Aorta (tissue), 5 donors: Measurements from ENCODE around the gene SNAPC2. TPM values are rescaled to one million over a fixed set of nuclear protein-coding genes. Genes with fewer than 3 reads are reported as not detected.
A peak's percentile ranks its signal among the peaks of the same experiment; 100 is the strongest.
"Not testable (repeated sequence)": the region's sequence is repeated elsewhere in the genome, so short reads cannot be mapped to it uniquely, and the experiment has no call there.

Experiments used
- ATAC-seq: fragments of 200-7000 bp; cut with Tn5 transposase; one replicate; pipeline ENCODE4 v1.9.1; 2022; ENCODE audit warnings: moderate library complexity; ENCODE audit not compliant: low FRiP score
- DNase-seq, 2 donors: peaks; one replicate each; pipeline ENCODE4 v3.0.0-alpha.2; 2020
- H3K27ac ChIP-seq, 2 donors: one replicate each; pipeline ENCODE4 v1.5.1; 2013; ENCODE audit warnings: low read length in 2 of 2, mild to moderate bottlenecking in 2 of 2, moderate library complexity in 2 of 2, control low read depth in 1 of 2, inconsistent platforms in 1 of 2, low read depth in 1 of 2
- H3K27me3 ChIP-seq, 2 donors: one replicate each; pipeline ENCODE4 v1.6.1; 2013; ENCODE audit warnings: control low read depth in 1 of 2, low read length in 1 of 2, mild to moderate bottlenecking in 1 of 2, moderate library complexity in 1 of 2; ENCODE audit not compliant: insufficient read depth in 2 of 2, control insufficient read depth in 1 of 2
- H3K36me3 ChIP-seq, 2 donors: one replicate each; pipeline ENCODE4 v1.6.1; 2013; ENCODE audit warnings: control low read depth in 1 of 2, low read length in 1 of 2, mild to moderate bottlenecking in 1 of 2; ENCODE audit not compliant: insufficient read depth in 2 of 2, control insufficient read depth in 1 of 2
- H3K4me1 ChIP-seq, 2 donors: one replicate each; pipeline ENCODE4 v1.6.1; 2013; ENCODE audit warnings: low read length in 2 of 2, control low read depth in 1 of 2, mild to moderate bottlenecking in 1 of 2, moderate library complexity in 1 of 2; ENCODE audit not compliant: insufficient read depth in 2 of 2, control insufficient read depth in 1 of 2
- H3K4me3 ChIP-seq, 2 donors: one replicate each; pipeline ENCODE4 v1.5.1; 2013; ENCODE audit warnings: low read length in 2 of 2, control low read depth in 1 of 2, mild to moderate bottlenecking in 1 of 2
- H3K9me3 ChIP-seq: one replicate; pipeline ENCODE4 v1.6.1; 2013; ENCODE audit warnings: mild to moderate bottlenecking, low read length; ENCODE audit not compliant: control insufficient read depth
- WGBS, 2 donors: extraction: QIAGEN DNeasy Blood & Tissue Kit; methylation state at CpG; one replicate each; pipeline ENCODE4 v1.1.7; 2013; 5-methylcytosine and 5-hydroxymethylcytosine counted together
- intact Hi-C, 2 donors: fragments of 100-400 bp; cut with DNase I; formaldehyde crosslinking; loops; one replicate each; pipeline versions ENCODE4 v1.14.2 to v1.15.0; 2022
- polyA plus RNA-seq, 2 donors: library from polyadenylated mRNA; stranded (reverse); fragments of 200-250 nt; gene quantifications; one replicate each; pipeline ENCODE4 v1.2.3, GENCODE V29; 2013
- total RNA-seq, 2 donors: library from RNA; stranded (reverse); fragmentation: NEBNext Ultra II Directional; extraction: Animal tissue kit (Norgen Biotek cat#: 25700); gene quantifications; one replicate each; pipeline ENCODE4 v1.2.1, GENCODE V29; 2021
- donor health status: healthy with polysubstance abuse.
- donor health status: Bipolar disorder and iron deficiency.
- donor health status: DM: no; HTN: no; CAD: no.
- donor health status: DM: no; HTN: no; CAD: no.
- donor health status: DM: yes; HTN: yes; CAD: no.

The SNAPC2 gene
- total and polyA plus RNA-seq, 4 donors, result 12.0 to 26.6 (median 21.3) TPM

- no peaks in the 10 kb centered on the region for H3K9me3 ChIP-seq
- DNase-seq, result peak in 1 of 2 donors; percentile 56
- ATAC-seq, result no peak
- no peak overlapping the region for H3K4me3 ChIP-seq
- WGBS, 2 donors, result 24 to 43% methylated on average over 9 of the region's 9 CpGs
- H3K27me3 ChIP-seq, result no peaks in the 10 kb centered on the region
- peak overlapping the region in 1 of 2 donors; percentile 61 for H3K27ac ChIP-seq
- H3K36me3 ChIP-seq, result peaks cover 0 to 12% of the 10 kb centered on the region in 2 donors
- no peaks in the 10 kb centered on the region for H3K4me1 ChIP-seq
- intact Hi-C loops, result no loop called here
Observed at GRCh38 chr19:7928334-7928706, 8.2 kb downstream of the SNAPC2 start.

GRCh38 chr19:7928741-7929701, 8.9 kb downstream of the SNAPC2 start:
- intact Hi-C loops, result no loop called here
- Histone ChIP-seq H3K27ac (peak overlapping the region; percentile 81 to 89), H3K4me3 (no peak overlapping the region), H3K9me3 (no peaks in the 10 kb centered on the region), H3K4me1 (no peaks in the 10 kb centered on the region), H3K36me3 (peaks cover 0 to 14% of the 10 kb centered on the region in 2 donors), H3K27me3 (no peaks in the 10 kb centered on the region)
- DNase-seq (peak; percentile 82 to 91), ATAC-seq (peak; percentile 40)
- 16 to 25% methylated on average over 24 of the region's 24 CpGs for WGBS, 2 donors

DNA sequence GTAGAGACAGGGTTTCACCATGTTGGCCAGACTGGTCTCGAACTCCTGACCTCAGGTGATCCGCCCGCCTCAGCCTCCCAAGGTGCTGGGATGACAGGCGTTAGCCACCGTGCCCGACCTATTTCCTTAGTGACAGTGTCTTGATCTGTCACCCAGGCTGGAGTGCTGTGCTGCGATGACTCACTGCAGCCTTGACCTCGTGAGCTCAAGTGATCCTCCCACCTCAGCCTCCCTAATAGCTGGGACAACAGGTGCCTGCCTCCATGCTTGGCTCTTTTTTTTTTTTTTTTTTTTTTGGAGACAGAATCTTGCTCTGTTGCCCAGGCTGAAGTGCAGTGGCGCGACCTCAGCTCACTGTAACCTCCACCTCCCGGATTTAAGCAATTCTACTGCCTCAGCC, 9.9 kb downstream of the SNAPC2 start:
- H3K9me3 ChIP-seq, H3K4me3 ChIP-seq, intact Hi-C loops, DNase-seq, H3K4me1 ChIP-seq, ATAC-seq, H3K27me3 ChIP-seq, H3K27ac ChIP-seq: not testable (repeated sequence)
- peaks cover 0 to 14% of the 10 kb centered on the region in 2 donors for H3K36me3 ChIP-seq
- WGBS, 2 donors, result 82 to 89% methylated on average over 8 to 11 of the region's 11 CpGs

DNA sequence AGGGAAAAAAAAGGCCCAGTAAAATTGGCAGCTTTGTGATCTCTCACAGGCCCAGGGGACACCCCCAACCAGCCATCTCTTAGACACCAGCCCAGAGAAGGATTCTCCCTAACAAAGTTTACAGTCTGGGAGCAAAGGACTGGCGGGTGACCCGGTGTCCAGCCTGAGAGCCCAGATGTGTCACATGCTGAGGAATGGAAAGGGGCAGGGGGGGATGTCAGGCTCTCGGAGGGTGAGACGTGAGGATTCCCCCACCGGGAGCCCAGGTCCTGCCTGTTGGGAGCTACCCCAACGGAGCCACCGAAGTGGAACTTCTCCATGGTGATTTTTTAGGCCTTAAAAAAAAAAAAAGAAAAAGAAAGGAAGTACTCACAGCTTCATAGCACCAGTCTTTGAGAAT, 10.6 kb downstream of the SNAPC2 start:
- no peak for ATAC-seq
- DNase-seq, result no peak
- H3K36me3 ChIP-seq, result peaks cover 0 to 14% of the 10 kb centered on the region in 2 donors
- no peak overlapping the region for H3K4me3 ChIP-seq
- no peak overlapping the region for H3K27ac ChIP-seq
- intact Hi-C loops, result no loop called here
- WGBS, 2 donors, result 17 to 49% methylated on average over 7 of the region's 7 CpGs
- no peaks in the 10 kb centered on the region for H3K27me3 ChIP-seq
- no peaks in the 10 kb centered on the region for H3K9me3 ChIP-seq
- H3K4me1 ChIP-seq, result no peaks in the 10 kb centered on the region

DNA sequence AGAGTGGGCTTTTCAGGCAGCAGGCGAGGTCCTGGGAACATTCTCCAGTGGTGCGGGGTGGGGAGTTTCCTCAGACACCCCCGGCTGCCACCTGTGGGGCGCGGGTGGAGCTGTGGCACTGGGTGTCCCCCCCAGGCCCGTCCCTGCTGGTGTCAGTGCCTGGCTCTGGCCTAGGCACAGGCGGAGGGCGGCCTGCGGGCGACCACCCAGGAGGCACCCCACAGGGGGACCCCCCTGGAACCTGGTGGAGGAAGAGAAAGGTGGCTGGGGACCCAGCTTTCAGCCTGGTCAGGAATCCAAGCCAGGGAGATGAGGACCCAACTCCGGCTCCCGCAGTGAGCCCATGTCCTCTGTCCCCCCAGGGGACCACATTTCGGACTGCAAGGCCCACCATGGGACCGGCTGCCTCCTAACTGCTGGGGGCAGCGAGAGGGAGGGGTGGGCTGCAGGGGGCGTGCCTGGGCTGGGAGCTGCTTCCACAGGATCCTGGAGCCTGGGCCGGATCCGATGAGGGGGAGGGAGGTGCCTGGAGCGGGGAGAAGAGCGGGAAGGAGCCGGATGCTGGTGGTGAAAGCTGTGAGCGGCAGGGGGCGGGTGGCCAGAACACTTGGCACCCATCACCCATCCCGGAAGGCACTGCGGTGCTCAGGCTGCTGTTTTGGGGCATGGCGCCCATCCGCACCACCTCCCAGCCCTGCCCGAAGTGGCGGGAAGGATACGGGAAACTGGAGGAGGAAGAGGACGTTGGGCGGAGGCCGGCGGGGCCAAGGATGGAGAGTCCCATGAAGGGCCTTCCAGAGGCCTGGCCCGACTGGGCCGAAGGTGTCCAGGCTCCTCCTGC, 11.3 kb downstream of the SNAPC2 start:
- DNase-seq (peak in 1 of 2 donors; percentile 49), ATAC-seq (no peak)
- peaks cover 0 to 14% of the 10 kb centered on the region in 2 donors for H3K36me3 ChIP-seq
- 60 to 77% methylated on average over 34 to 36 of the region's 36 CpGs for WGBS, 2 donors
- no peaks in the 10 kb centered on the region for H3K4me1 ChIP-seq
- no peaks in the 10 kb centered on the region for H3K9me3 ChIP-seq
- no peaks in the 10 kb centered on the region for H3K27me3 ChIP-seq
- no peak overlapping the region for H3K27ac ChIP-seq
- intact Hi-C loops, result no loop called here
- no peak overlapping the region for H3K4me3 ChIP-seq

- Histone ChIP-seq H3K27ac (no peak overlapping the region), H3K9me3 (no peaks in the 10 kb centered on the region), H3K27me3 (no peaks in the 10 kb centered on the region), H3K4me3 (no peak overlapping the region), H3K36me3 (peaks cover 0 to 17% of the 10 kb centered on the region in 2 donors), H3K4me1 (no peaks in the 10 kb centered on the region)
- intact Hi-C loops, result no loop called here
- WGBS, 2 donors, result 91 to 93% methylated on average over 32 of the region's 32 CpGs
- DNase-seq (no peak), ATAC-seq (no peak)
Observed at GRCh38 chr19:7932276-7932929, 12.3 kb downstream of the SNAPC2 start.

DNA sequence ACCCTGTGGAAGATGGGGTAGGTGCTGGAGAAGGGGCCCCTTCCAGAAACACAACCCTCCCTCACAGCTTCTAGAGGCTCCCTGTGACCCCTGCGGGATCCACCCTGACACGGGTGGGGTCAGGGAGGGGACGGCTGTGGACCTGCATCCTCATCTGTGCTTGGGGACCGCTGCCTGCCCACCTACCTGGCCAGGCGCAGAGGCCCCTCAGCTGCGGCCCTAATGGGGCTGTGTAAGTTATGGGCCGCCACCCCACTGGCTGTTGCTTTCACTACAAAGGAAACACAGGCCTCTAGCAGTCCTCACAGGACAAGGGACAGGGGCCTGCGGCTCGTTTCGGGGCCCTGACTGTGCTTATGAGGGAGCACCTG, 12.8 kb downstream of the SNAPC2 start:
- Histone ChIP-seq H3K36me3 (peaks cover 0 to 19% of the 10 kb centered on the region in 2 donors), H3K9me3 (no peaks in the 10 kb centered on the region), H3K27ac (no peak overlapping the region), H3K4me3 (no peak overlapping the region), H3K4me1 (no peaks in the 10 kb centered on the region), H3K27me3 (no peaks in the 10 kb centered on the region)
- intact Hi-C loops, result no loop called here
- no peak for ATAC-seq
- no peak for DNase-seq
- WGBS, 2 donors, result 90 to 93% methylated on average over 10 of the region's 10 CpGs

GRCh38 chr19:7933411-7933810, 13.3 kb downstream of the SNAPC2 start:
- no peak overlapping the region for H3K27ac ChIP-seq
- peaks cover 0 to 19% of the 10 kb centered on the region in 2 donors for H3K36me3 ChIP-seq
- no peaks in the 10 kb centered on the region for H3K27me3 ChIP-seq
- intact Hi-C loops, result no loop called here
- 87 to 88% methylated on average over 14 of the region's 14 CpGs for WGBS, 2 donors
- H3K4me3 ChIP-seq, result no peak overlapping the region
- ATAC-seq, result no peak
- H3K9me3 ChIP-seq, result no peaks in the 10 kb centered on the region
- DNase-seq, result no peak
- H3K4me1 ChIP-seq, result no peaks in the 10 kb centered on the region
